ENCODE measurements around the gene LZTR1.

LZTR1 gene

DNA sequence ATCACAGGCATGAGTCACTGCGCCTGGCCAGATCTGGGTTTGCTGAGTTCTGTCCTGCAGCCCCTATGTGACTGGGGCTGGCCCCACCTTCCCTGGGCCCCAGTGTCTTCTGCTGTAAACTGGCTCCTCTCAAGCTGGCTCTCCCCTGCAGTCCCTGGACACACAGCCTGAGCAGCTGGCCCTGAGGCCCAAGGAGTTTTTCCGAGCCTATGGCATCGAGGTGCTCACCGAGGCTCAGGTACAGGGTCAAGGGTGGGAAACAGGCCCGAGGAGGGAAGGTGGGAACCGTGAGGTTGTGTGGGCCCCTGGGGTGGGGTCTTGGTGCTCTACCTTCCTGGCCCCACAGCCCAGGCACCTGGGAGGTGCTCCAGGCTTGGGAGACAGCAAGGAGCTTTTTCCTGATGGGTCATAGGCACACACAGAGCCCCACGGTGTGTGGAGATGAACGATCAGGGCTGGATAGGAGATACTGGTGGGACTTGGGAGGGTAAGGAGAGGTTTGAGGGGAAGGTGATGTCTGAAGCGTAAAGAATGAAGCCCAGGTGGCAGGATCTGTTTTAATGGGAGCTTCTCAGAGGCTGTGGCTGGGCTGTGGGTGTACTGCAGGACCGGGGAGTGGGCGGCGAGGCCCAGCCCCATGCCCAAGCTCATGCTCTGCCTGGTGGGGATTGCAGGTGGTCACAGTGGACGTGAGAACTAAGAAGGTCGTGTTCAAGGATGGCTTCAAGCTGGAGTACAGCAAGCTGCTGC, 6.4 kb upstream of the LZTR1 start:
- intact Hi-C loops (cut with DNase I), result no loop called here
- DNase-seq, result no peak

- intact Hi-C loops (cut with DNase I), result no loop called here
- DNase-seq, result no peak
Measured at GRCh38 chr22:20976291-20976877, 5.7 kb upstream of the LZTR1 start.

DNA sequence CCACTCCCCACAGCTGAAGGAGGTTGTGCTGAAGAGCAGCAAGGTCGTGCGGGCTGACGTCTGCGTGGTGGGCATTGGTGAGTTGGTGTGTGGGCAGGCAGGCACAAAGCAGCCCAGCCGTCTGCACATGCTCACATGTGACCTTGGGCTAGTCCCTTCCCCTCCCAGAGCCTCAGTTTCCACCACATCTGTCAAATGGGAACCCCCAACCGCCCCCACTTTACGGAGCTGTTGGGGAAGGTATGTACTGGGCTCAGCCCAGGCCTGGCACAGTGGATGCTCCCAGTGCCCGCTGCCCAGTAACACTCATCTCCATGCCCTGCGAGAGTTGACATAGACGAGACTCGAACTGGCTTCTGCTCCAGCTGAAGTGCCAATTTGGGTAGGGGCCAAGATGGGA, 5.1 kb upstream of the LZTR1 start:
- intact Hi-C loops (cut with DNase I), result no loop called here
- no peak for DNase-seq

DNA sequence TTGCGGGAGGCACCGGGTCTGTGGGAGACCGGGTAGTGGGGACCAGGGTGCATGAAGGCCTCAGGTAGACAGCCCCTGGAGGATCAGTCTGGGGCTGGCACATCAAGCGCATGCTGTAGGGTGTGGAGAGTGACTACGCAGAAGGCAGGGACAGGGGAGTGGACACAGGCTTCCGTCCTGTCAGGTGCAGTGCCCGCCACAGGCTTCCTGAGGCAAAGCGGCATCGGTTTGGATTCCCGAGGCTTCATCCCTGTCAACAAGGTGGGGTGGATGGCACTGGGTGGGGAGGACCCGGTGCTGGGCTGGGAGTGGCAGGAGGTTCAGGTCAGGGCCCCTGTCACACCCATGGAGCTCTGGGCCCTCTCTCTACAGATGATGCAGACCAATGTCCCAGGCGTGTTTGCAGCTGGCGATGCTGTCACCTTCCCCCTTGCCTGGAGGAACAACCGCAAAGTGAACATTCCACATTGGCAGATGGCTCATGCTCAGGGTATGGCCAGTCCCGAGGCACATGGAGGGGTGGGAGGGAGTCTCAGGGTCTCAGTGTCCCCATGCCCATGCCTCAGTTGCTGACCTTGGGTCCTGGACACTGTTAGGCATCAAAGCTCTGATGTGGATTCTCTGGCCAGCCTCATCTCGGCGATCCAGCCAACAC, 4.5 kb upstream of the LZTR1 start:
- no peak for DNase-seq
- intact Hi-C loops (cut with DNase I), result no loop called here

GRCh38 chr22:20978419-20978818, 3.7 kb upstream of the LZTR1 start:
- intact Hi-C loops (cut with DNase I), result no loop called here

DNA sequence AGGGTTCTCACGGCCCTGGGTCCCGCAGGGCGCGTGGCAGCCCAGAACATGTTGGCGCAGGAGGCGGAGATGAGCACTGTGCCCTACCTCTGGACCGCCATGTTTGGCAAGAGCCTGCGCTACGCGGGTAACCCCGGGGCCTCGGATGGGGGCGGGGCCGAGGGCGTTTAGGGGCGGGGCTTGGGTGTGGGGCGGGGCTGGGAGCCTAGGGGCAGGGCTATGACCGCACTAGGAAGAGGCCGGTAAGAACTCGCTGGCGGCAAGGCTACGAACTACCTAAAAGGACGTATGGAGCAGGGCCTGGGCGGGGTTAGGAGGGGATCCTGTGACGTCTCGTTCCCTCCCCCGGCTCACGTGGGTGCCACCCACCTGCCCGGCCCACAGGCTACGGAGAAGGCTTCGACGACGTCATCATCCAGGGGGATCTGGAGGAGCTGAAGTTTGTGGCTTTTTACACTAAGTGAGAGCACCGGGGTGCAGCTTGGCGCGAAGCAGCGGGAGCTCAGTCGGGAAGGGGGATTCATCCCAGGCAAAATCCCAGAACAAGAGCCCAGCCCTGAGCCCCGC, 2.8 kb upstream of the LZTR1 start:
- peak; percentile 43 to 91 (median 74) for DNase-seq

More at GRCh38 chr22:20978419-20978818, 3.7 kb upstream of the LZTR1 start:
- DNase-seq, result no peak

GRCh38 chr22:20979940-20980453, 2.1 kb upstream of the LZTR1 start:
- intact Hi-C loops (cut with DNase I), result loop anchor here (5.0 kb wide), 1 partner anchor 63 kb away; the partner anchor contains the start of gene CRKL
- no peak for DNase-seq

More for the DNA sequence above, 2.8 kb upstream of the LZTR1 start:
- intact Hi-C loops (cut with DNase I), result no loop called here

DNA sequence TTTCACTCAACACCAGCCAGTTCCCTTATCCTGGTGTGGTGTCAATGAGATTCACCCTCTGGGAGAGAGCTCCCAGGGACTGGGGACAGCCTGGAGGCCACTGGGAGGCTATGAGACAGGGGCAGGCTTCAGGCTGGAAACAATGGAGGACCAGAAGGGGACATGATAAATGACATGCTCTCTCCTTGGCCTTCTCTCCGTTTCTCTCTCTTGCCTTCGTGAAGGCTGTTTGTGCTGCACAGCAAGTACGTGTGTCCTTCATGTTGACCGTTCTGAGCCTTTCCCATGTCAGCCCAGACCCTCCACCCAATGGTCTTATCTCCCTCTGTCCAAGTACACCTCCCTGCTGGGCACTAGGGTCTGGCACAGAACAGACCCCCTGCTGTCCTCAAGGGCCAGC, 1.6 kb upstream of the LZTR1 start:
- intact Hi-C loops (cut with DNase I), result loop anchor here (5.0 kb wide), 1 partner anchor 63 kb away; the partner anchor contains the start of gene CRKL
- no peak for DNase-seq

DNA sequence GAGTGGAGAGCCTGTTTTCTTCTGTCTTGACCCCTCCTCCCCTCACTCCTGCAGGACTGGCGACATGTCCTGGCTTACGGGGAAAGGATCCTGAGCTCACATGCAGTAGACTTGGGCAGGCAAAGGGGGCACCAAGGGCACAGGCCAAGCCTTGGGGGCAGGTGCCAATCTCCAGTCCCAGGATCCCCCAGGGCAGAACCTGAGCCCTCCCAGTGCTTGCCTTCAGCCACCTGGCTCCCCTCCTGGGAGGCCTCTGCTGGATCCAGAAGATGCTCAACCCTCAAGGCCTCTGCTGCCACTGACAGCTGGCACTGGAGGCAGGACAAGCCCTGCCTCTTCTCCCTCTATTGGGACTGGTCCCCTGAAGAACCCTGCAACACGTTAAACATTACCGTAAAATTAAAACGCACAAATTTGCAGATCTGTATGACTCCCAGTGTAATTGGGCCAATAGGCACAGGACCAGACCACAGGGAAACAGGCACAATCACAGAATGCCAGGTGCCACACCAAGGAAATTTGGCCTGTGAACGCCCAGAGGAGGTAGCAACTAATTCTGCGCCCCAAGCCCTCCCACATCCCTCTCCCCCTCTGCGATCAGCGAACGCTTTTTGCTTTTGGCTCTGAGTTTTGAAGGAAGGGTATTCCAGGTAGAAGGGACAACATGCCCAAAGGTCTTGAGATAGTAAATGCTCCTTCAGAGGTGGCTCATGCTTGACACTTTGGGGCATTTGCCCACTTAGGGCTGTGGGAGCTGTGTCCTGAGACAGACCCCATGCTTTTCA, 967 bp upstream of the LZTR1 start:
- intact Hi-C loops (cut with DNase I), result loop anchor here (5.0 kb wide), 1 partner anchor 64 kb away; the partner anchor contains the start of gene CRKL

GRCh38 chr22:20982563-20982882, 426 bp downstream of the LZTR1 start:
- DNase-seq, result peak in 3 of 42 donors; percentile 6 to 38 (median 21)
- intact Hi-C loops (cut with DNase I), result loop anchor here (1.0 to 5.0 kb wide), 2 partner anchors 19 to 65 kb away; partner anchors contain the start of gene CRKL

More for the DNA sequence above, 967 bp upstream of the LZTR1 start:
- DNase-seq, result no peak

DNA sequence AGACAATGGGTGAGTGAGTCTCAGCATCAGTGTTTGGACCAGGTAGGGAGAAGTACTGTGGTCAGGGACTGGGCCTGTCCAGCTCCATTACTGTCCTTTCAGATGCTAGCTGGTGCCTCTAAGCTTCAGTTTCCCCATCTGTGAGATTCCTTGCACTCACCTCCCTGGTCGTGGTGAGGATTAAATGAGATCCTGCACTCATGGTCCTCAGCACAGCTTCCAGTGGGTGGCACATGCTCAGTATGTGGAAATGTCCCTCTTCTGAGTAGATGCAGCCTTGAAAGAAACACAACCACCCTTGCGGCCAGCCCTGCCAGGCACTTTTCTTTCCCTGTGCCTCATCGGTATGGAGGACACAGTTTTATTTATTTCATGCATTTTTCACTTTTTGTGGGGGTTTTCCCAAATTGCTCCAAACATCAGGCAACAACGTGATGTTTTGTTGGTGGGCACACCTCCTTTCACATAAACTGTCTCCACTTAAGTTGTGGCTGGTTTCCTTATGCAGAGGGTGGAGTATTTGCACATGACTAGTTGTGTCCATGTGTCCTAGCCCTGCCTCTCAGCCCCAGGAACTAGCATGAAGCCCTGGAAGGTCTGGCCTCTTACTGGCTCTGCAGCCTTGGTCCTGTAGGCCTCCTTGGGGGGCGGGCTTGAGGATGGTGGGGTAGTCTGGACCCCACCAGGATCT, 1.1 kb downstream of the LZTR1 start:
- no peak for DNase-seq
- intact Hi-C loops (cut with DNase I), result loop anchor here (5.0 kb wide), 1 partner anchor 66 kb away; the partner anchor contains the start of gene CRKL

- DNase-seq, result no peak
- intact Hi-C loops (cut with DNase I), result no loop called here
Measured at GRCh38 chr22:20985720-20986119, 3.6 kb downstream of the LZTR1 start.

- intact Hi-C loops (cut with DNase I), result no loop called here
- DNase-seq, result no peak
Measured at GRCh38 chr22:20986365-20986764, 4.3 kb downstream of the LZTR1 start.

GRCh38 chr22:20987375-20987774, 5.3 kb downstream of the LZTR1 start:
- DNase-seq, result no peak
- intact Hi-C loops (cut with DNase I), result no loop called here

DNA sequence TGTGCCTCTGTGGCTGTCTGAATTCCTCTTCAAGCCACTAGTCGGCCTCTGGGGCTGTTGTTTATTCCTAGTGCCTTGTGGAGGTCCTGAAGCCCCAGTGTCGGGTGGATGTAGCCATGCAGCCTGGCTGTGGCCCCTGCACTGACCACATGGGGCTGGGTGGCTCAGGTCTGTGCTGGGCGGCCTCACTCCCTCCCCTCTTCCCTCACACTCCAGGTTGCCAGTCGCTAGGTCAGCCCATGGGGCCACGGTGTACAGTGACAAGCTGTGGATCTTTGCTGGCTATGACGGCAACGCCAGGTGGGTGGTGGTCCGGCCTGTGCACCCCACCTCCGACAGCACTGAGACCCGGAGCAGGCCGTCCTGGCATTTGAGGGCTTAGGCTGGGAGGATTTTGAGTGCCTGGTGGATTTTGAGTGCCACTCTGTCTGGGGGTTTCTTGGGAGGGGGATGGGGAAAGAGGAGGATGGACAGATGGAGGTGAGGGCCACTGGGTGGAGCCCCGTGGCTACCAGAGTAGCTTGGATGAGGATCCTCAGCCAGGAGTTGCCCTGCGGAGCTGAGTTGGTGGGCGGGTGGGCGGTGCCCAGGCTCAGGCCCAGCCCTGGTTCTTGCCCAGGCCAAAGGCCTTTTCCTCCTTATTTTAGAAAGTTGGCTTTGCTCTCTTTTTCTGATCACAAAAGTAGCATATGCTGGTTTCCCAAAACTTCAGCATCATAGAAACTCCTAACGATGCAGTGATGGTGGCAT, 6.7 kb downstream of the LZTR1 start:
- intact Hi-C loops (cut with DNase I), result no loop called here
- no peak for DNase-seq

- intact Hi-C loops (cut with DNase I), result no loop called here
- DNase-seq, result no peak
Measured at GRCh38 chr22:20989323-20990138, 7.4 kb downstream of the LZTR1 start.
